GM12801 (cell line): Measurements from ENCODE around the gene TENT5C.

Experiments used
- TF ChIP-seq, protein P1 (sequence below): IDR thresholded peaks from one replicate; pipeline ENCODE4 v1.5.1; 2011; ENCODE audit warnings: control low read depth; ENCODE audit not compliant: insufficient read length; ENCODE audit errors: extremely low read depth

Gene TENT5C

DNA sequence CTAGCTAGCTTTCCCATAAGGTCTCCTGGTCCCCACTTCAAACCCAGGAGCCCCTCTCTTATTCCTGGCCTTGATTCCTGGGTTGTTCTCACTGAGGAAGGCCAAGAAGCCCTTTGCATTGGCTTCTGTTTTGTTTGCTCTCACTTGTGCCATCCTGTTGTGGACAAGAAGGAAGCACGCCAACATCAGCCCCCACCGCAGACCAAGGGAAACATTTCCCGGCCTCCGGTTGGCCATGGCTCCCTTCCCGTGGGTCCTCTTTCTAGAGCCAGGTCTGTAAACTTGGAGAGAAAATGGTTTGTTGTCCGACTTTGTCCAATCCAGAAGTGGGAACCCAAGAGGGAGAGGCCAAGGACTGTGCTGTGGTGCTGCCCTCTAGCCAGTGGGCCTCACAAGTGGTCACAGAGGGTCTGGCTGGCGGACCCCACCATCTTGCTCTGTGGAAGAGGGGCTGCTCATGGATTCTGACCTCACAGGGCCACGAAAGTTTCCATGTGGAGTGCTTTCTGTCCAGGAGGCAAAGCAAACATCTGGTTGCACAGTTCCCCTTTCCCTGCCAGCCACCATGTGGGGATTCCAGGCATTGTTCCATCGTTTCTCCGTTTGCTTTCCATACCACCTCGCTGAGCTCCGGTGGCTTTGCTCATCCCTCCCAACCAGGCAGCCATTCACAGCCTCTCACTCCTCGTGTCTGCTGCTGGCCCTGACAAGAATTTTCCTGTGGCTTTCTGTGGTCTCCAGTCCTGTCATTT lies 18.9 kb upstream of the TENT5C start:
- TF ChIP-seq, protein P1, sequence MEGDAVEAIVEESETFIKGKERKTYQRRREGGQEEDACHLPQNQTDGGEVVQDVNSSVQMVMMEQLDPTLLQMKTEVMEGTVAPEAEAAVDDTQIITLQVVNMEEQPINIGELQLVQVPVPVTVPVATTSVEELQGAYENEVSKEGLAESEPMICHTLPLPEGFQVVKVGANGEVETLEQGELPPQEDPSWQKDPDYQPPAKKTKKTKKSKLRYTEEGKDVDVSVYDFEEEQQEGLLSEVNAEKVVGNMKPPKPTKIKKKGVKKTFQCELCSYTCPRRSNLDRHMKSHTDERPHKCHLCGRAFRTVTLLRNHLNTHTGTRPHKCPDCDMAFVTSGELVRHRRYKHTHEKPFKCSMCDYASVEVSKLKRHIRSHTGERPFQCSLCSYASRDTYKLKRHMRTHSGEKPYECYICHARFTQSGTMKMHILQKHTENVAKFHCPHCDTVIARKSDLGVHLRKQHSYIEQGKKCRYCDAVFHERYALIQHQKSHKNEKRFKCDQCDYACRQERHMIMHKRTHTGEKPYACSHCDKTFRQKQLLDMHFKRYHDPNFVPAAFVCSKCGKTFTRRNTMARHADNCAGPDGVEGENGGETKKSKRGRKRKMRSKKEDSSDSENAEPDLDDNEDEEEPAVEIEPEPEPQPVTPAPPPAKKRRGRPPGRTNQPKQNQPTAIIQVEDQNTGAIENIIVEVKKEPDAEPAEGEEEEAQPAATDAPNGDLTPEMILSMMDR = no peak

DNA sequence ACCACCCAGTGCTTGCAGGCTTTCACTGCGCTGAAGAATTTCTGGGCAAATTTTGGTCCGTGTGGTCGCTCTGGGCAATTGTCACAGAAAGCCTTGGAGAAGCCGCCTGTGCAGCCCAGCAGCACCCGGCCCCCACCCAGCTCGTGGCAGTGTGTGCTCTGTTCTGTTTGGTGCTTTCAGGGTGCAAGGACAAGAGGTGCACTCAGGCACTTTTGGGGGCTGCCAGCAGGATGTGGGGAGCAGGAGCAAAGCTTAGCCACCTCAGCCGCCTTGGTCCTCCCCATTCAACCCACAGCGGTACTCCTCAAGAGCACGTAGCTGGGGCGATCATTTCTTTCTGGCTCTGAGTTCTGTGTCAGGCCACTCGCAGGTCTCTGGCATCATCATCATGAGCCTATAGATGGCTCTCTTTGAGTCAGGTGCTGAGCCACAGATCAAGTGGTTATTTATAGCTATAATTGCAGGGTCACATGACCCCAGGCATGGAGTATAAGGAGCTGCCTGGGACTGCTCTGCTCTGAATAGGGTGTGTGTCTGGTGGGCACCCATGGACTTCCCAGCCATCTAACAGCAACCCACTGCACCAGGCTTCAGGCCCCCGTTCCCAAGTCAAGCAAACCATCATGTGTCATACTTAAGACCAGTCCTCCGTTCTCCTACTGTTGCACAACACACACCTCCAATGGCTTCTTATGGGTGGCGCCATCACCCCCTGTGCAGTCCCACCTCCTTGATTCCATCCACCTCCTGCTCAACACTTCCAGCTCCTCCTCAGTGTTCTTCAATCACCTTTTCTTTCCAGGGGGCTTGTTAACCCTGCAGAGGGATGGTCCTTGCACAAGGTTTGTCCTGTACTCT lies 18.1 kb upstream of the TENT5C start:
- TF ChIP-seq, protein P1 = no peak

DNA sequence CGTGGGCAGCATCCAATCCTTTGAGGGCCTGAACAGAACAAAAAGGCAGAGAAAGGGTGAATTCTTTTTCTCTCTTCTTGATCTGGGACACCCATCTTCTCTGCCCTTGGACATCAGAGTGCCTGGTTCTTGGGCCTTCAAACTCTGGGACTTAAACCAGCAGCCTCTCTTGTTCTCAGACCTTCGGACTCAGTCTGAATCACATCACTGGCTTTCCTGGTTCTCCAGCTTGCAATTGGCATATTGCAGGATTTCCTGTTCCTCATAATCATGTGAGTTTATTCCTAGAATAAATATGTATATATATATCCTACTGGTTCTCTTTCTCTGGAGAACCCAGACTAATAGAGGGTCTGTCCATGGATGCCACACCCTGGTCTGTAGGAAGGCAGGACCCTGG lies 16.3 kb upstream of the TENT5C start:
- TF ChIP-seq, protein P1 = no peak

DNA sequence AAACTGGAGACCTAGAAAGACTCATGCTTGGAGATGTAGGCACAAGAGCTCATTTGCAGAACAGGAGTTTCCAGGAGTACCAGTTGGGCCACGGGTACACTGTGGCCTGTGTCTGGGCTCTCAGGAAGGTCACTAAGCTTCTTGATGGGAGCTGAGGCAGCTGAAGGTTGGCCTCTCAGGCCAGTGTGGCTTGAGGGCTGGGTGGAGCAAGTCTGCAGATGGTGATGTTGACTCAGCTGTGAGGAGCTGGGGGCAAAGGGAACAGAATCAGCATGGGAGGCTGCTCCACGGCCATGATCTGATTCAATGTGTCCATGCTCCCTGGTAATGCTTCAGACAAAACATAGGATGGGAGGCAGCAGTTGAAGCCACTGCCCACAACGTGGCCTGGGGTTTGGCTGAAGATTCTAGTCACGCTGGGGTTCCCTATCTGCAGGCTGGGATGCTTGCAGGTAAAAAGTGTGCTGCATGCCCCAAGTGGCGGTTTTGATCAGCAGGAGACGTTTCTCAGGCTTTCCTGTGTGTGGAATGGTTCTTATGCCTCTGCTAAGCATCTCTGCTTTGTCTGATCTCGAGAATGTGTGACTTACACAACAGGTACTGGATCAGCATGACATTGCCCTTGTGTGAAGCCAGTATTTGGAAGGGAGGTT lies 15.4 kb upstream of the TENT5C start:
- TF ChIP-seq, protein P1 = no peak

DNA sequence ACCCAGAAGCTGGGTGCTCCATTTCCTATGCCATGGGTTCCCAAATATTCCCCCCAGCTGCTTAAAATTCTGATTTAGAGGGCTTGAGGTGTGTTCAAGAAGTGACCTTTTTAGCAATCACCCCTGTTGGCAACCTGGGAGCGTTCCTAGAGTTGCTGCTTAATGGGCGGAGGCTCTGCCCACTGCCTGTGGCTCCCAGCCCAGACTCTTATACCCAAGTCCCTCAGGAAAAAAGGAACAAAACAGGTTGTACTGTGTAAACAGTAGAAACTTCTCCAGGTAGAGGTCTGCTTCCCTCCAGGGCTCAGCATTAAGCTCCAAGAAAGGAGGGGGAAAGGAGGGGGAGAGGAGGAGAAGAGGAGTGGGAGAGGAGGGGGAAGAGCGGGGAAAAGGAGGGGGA lies 14.6 kb upstream of the TENT5C start:
- TF ChIP-seq, protein P1 = no peak

DNA sequence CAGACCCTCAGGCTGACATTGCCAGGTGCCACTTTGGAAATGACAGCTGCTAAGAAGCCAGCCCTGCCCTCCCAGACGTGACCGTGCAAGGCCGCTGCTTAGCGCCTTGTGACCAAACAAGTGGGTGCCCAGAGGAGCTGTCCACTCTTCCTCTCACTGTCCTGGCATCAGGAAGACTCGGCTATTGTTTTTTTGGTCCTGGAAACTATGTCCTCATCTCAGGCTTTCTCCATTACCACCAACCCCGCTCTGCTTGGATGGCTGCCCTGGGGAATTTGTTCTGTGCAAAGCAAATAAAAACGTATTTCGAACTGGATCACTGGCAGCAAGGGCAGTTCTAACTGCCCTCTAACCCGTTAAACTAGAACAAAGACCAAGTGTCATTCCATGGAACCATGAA lies 13.7 kb upstream of the TENT5C start:
- TF ChIP-seq, protein P1 = no peak
